GM13977 (cell line): ENCODE results near the gene CLNK.

Experiments
- DNase-seq: peaks from one replicate; pipeline ENCODE4 v3.0.0; 2012; ENCODE audit warnings: low spot score
- in situ Hi-C: fragments of 300-500 bp; cut with MboI; formaldehyde crosslinking; loops from one replicate; pipeline ENCODE4 v1.12.0; 2022; ENCODE audit warnings: low sequenced_read_pairs, low pct_unique_long_range_greater_than_20kb, mixed read lengths, inconsistent platforms; ENCODE audit not compliant: unreplicated experiment
- TF ChIP-seq, protein P1 (sequence below): IDR thresholded peaks from 2 replicates; pipeline ENCODE4 v1.5.1; 2012; ENCODE audit warnings: mild to moderate bottlenecking, control low read depth; ENCODE audit not compliant: insufficient read depth; ENCODE audit errors: extremely low read depth, missing control alignments

The CLNK gene

DNA sequence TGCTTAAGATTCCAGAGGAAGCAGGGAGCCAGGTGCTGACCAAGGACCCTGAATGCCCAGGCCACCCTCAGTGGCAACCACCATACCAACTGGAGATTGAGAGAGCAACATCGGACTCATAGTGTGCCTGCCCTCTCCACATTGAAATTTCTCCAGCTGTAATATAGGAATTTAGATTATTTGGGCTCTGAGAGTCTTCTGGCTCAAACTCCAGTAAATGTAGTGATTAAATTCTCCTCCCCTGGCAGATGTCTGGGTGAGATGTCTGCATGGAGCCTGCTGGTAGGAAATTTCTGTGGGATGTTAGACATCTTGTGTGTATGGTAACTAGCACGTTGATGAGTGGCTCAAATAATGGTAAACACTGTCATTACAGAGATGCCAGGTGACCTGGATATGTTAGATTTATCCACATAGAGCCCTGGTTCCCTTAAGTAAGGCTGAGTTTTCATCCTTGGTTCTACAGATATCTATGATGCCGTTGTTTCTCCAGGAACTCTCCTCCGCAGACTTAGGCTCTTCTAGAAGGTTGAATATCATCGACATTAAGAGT, 70.6 kb downstream of the CLNK start:
- TF ChIP-seq, protein P1, sequence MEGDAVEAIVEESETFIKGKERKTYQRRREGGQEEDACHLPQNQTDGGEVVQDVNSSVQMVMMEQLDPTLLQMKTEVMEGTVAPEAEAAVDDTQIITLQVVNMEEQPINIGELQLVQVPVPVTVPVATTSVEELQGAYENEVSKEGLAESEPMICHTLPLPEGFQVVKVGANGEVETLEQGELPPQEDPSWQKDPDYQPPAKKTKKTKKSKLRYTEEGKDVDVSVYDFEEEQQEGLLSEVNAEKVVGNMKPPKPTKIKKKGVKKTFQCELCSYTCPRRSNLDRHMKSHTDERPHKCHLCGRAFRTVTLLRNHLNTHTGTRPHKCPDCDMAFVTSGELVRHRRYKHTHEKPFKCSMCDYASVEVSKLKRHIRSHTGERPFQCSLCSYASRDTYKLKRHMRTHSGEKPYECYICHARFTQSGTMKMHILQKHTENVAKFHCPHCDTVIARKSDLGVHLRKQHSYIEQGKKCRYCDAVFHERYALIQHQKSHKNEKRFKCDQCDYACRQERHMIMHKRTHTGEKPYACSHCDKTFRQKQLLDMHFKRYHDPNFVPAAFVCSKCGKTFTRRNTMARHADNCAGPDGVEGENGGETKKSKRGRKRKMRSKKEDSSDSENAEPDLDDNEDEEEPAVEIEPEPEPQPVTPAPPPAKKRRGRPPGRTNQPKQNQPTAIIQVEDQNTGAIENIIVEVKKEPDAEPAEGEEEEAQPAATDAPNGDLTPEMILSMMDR: no peak
- DNase-seq: no peak
- in situ Hi-C loops: no loop called here

DNA sequence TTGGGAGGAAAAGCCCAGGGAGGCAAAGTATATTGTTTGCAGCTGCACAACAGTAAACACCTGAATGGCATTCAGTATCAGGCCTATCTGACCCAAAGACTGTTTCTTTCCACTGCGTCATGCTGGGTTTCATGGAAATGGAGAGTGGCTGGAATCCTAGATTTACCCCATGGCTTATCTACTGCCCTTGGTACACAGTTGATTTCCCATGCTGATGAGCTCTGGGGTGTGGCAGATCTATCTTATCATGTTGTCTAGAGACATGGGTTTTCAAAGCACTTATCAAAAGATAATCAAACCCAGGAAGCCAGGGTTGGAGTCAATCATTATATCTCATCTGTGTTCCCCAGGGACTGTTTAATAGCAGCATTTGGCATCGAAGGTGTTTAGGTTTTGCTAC, 72.1 kb downstream of the CLNK start:
- in situ Hi-C loops: no loop called here
- TF ChIP-seq, protein P1: no peak
- no peak for DNase-seq

DNA sequence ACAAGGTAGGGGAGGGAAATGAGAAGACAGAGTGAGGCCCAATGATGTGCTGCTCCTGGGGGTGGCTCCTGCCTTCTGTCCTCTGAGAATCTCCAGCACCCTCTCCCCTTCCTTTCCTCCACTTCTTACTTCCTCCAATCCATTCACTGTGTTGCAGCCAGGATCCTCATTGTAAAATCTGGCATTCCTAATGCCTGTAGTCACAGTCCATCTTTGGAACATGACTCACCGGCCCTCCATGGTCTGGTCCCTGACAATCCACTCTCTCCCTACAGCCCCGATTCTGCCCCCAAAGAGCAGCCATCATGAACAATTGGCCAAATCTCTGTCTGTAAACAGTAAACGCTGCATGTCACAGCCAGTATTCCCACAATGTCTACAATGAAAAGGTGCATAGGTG, 72.9 kb downstream of the CLNK start:
- in situ Hi-C loops: no loop called here
- TF ChIP-seq, protein P1: no peak
- DNase-seq: no peak

DNA sequence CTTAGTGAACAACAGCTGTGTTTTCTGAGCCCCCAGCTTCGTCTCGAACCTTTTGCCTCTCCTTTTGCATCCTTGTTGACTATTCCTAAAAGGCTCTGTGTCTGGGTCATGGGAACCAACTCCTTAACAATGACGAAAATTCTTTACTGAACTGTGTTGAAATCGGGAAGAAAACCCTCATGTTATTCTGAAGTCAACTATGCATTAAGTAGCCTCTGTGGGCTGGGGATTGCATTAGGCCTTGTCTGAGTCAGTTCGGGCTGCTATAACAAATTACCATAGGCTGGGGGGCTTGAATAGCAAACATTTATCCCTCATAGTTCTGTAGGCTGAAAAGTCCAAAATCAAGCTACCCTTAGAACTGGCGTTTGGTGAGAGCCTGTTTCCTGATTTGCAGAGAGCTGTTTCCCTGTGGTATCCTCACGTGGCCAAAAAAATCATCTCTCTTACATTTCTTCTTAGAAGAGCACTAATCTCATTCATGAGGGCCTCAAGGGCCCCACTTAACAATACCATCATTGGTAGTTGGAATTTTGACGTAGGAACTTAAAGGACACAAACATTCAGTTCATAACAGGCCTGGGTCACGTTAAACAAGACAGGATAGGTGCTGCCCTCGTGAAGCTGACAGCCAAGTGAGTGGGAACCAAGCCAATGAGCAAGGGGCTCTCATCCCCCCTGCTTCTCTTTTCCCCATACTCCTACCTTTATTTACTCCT, 75.9 kb downstream of the CLNK start:
- DNase-seq: no peak

DNA sequence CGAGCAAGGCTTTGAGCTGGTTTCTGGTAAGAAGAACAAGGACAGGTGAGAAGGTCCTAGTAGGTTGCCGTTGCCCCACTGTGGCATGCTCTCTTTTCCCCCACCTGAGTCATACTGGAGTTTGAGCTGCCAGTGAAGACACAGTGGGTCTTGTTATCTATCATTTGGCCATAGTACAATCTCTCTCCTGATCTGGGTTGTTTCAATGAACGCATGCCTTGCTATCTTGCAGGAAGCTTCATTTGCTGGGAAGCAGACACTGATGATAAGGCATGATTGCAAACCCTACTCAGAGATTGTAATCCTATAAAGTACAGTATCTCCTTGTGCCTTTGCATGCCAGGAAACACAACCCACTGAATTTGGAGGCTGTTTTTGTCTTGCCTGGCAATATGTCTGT, 77.4 kb downstream of the CLNK start:
- no peak for DNase-seq
- in situ Hi-C loops: no loop called here
- TF ChIP-seq, protein P1: no peak

More for the DNA sequence above, 75.9 kb downstream of the CLNK start:
- TF ChIP-seq, protein P1: no peak
- in situ Hi-C loops: no loop called here

DNA sequence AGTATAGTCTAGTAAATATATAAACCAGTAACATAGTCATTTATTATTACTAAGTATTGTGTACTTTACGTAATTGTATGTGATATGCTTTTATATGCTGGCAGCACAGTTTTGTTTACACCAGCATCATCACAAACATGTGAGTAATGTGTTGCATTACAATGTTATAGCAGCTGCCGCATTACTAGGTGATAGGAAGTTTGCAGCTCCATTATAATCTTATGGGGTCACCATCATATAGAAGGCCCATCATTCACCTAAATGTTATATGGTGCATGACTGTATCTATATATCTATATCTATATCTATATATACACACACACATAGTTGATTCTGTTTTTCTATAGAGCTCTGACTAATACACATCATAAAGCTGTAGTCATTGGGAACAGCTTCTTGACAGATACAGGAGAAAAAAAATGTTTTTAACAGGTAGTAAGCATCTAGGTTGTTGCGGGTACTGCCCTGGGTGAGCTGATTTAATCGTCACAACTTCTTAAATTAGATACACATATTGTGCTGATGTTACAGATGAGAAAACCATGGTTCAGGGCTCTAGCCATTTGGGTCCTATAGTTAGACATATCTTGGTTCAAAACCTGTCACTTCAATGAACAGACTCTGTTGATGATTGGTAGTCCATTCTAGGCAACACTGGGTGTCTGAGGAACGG, 77.9 kb downstream of the CLNK start:
- TF ChIP-seq, protein P1: no peak
- no peak for DNase-seq
- in situ Hi-C loops: no loop called here
